A549 (cell line): ENCODE data around the gene ELK1. TPM values are rescaled to one million over a fixed set of nuclear protein-coding genes. Genes with fewer than 3 reads are reported as not detected.

Experiments used
- ATAC-seq, 2 experiments: fragments of 200-7000 bp in 1 of 2; fragments of >200 bp in 1 of 2; cut with Nextera tagmentation in 1 of 2; cut with Tn5 transposase in 1 of 2; 3 replicates each; pipeline versions ENCODE4 v1.8.0 to v1.9.1; 2018 to 2020; ENCODE audit warnings: mild to moderate bottlenecking in 1 of 2, moderate library complexity in 1 of 2
- CTCF ChIA-PET: fragments of 300-600 bp; sonication (Branson Sonifier 250); formaldehyde crosslinking; extraction: SDS; loops from one replicate; lab custom pipeline; 2021; ENCODE audit warnings: antibody characterized with exemption, inconsistent platforms; lab: Yijun Ruan, JAX
- POLR2A ChIA-PET: fragments of 350-600 bp; formaldehyde crosslinking; extraction: SDS; loops from one replicate; lab custom pipeline; 2021; ENCODE audit warnings: antibody characterized with exemption, inconsistent platforms; lab: Yijun Ruan, JAX
- DNase-seq, 2 experiments: peaks; one replicate each; pipeline versions ENCODE4 v3.0.0 to v3.0.0-alpha.2; 2011 to 2016; ENCODE audit warnings: low read depth in 1 of 2, low spot score in 1 of 2
- FAIRE-seq: peaks from 2 replicates; lab custom pipeline; 2011; peaks lifted over from hg19 to GRCh38; lab: Jason Lieb, UNC
- H3K27ac ChIP-seq, 2 experiments: fragments of >200 bp; sonication (Bioruptor Twin); formaldehyde crosslinking; 3 replicates each; pipeline ENCODE4 v1.5.1; 2016 to 2017
- H3K4me1 ChIP-seq: fragments of >200 bp; sonication (Bioruptor Twin); formaldehyde crosslinking; 3 replicates; pipeline ENCODE4 v1.6.1; 2016
- H3K4me2 ChIP-seq: fragments of >200 bp; sonication (Bioruptor Twin); formaldehyde crosslinking; 3 replicates; pipeline ENCODE4 v1.6.1; 2016
- H3K4me3 ChIP-seq: fragments of >200 bp; sonication (Bioruptor Twin); formaldehyde crosslinking; 3 replicates; pipeline ENCODE4 v1.5.1; 2016
- H3K9me3 ChIP-seq: fragments of >200 bp; sonication (Bioruptor Twin); formaldehyde crosslinking; 3 replicates; pipeline ENCODE4 v1.6.1; 2016
- ATOH8 ChIP-seq: fragments of 250-450 bp; sonication (Bioruptor Pico); IDR thresholded peaks from 2 replicates; pipeline ENCODE4 v1.5.0; 2020; ENCODE audit warnings: low read depth, mild to moderate bottlenecking, moderate library complexity
- CBX2 ChIP-seq: fragments of 200-600 bp; sonication (generic); IDR thresholded peaks from 2 replicates; pipeline ENCODE4 v1.6.1; 2016; ENCODE audit warnings: low read depth, mild to moderate bottlenecking, borderline replicate concordance
- CEBPB ChIP-seq, 2 experiments: fragments of >200 bp in 1 of 2; sonication (Bioruptor Twin) in 1 of 2; formaldehyde crosslinking in 1 of 2; IDR thresholded peaks; 2 replicates each; pipeline ENCODE4 v1.6.1; 2012 to 2016
- CTCF ChIP-seq: fragments of >200 bp; sonication (Bioruptor Twin); formaldehyde crosslinking; IDR thresholded peaks from 3 replicates; pipeline ENCODE4 v1.5.1; 2016
- ESRRA ChIP-seq: fragments of 150-350 bp; IDR thresholded peaks from 2 replicates; pipeline ENCODE4 v1.6.1; 2014; ENCODE audit warnings: mild to moderate bottlenecking, low read length, borderline replicate concordance
- FOSL2 ChIP-seq, 2 experiments: fragments of 450-650 bp in 1 of 2; fragments of >200 bp in 1 of 2; sonication (Bioruptor Twin) in 1 of 2; formaldehyde crosslinking; IDR thresholded peaks; 2 replicates each; pipeline versions ENCODE4 v1.5.0 to v1.6.1; 2016 to 2020; ENCODE audit warnings: mild to moderate bottlenecking in 1 of 2, moderate library complexity in 1 of 2
- GATA3 ChIP-seq: IDR thresholded peaks from 2 replicates; pipeline ENCODE4 v1.6.1; 2012; ENCODE audit warnings: borderline replicate concordance
- HDAC2 ChIP-seq: fragments of 200-600 bp; sonication (generic); IDR thresholded peaks from 2 replicates; pipeline ENCODE4 v1.6.1; 2016
- HEYL ChIP-seq: fragments of 250-450 bp; sonication (Bioruptor Pico); IDR thresholded peaks from 2 replicates; pipeline ENCODE4 v1.8.0; 2021; ENCODE audit warnings: mild to moderate bottlenecking, moderate library complexity
- HOXB5 ChIP-seq: fragments of 250-450 bp; sonication (Bioruptor Pico); IDR thresholded peaks from 2 replicates; pipeline ENCODE4 v1.5.0; 2020; ENCODE audit warnings: mild to moderate bottlenecking, moderate library complexity
- JUN ChIP-seq, 2 experiments: fragments of >200 bp; sonication (Bioruptor Twin); formaldehyde crosslinking; IDR thresholded peaks; 2 replicates in 1 of 2; 3 replicates in 1 of 2; pipeline ENCODE4 v1.6.1; 2016 to 2017
- KDM1A ChIP-seq: fragments of 200-600 bp; sonication (generic); IDR thresholded peaks from 2 replicates; pipeline ENCODE4 v1.6.1; 2016; ENCODE audit warnings: low read depth, mild to moderate bottlenecking
- KDM5A ChIP-seq: fragments of 200-600 bp; sonication (generic); IDR thresholded peaks from 2 replicates; pipeline ENCODE4 v1.6.1; 2016; ENCODE audit warnings: antibody characterized with exemption, mild to moderate bottlenecking
- NPAS2 ChIP-seq: fragments of 250-450 bp; sonication (Bioruptor Pico); IDR thresholded peaks from 2 replicates; pipeline ENCODE4 v1.8.0; 2022; ENCODE audit warnings: mild to moderate bottlenecking, moderate library complexity, borderline replicate concordance
- NR3C1 ChIP-seq: fragments of >200 bp; sonication (Bioruptor Twin); formaldehyde crosslinking; IDR thresholded peaks from 3 replicates; pipeline ENCODE4 v1.6.1; 2017
- PHF8 ChIP-seq: fragments of 200-600 bp; sonication (generic); IDR thresholded peaks from 2 replicates; pipeline ENCODE4 v1.6.1; 2016; ENCODE audit warnings: low read depth, mild to moderate bottlenecking, antibody characterized with exemption, moderate library complexity, borderline replicate concordance
- POLR2A ChIP-seq: IDR thresholded peaks from 2 replicates; pipeline ENCODE4 v1.6.1; 2012; ENCODE audit warnings: mild to moderate bottlenecking, low read length
- POLR2AphosphoS2 ChIP-seq: conservative IDR thresholded peaks from 2 replicates; pipeline ENCODE4 v1.6.1; 2012; ENCODE audit warnings: low read length, improper control_type of control experiment, inconsistent platforms
- RAD21 ChIP-seq, 2 experiments: fragments of >200 bp in 1 of 2; sonication (Bioruptor Twin) in 1 of 2; formaldehyde crosslinking in 1 of 2; IDR thresholded peaks in 1 of 2; conservative IDR thresholded peaks in 1 of 2; 2 replicates in 1 of 2; 3 replicates in 1 of 2; pipeline ENCODE4 v1.6.1; 2012 to 2018; ENCODE audit warnings: inconsistent platforms in 1 of 2
- SMC3 ChIP-seq: fragments of >200 bp; sonication (Bioruptor Twin); formaldehyde crosslinking; IDR thresholded peaks from 3 replicates; pipeline ENCODE4 v1.6.1; 2018; ENCODE audit warnings: inconsistent platforms
- TFCP2L1 ChIP-seq: fragments of 250-450 bp; sonication (Bioruptor Pico); IDR thresholded peaks from 2 replicates; pipeline ENCODE4 v1.5.0; 2021; ENCODE audit warnings: mild to moderate bottlenecking
- USF2 ChIP-seq: fragments of 450-650 bp; IDR thresholded peaks from 2 replicates; pipeline ENCODE4 v1.6.1; 2014; ENCODE audit warnings: antibody characterized with exemption
- ZNF302 ChIP-seq: fragments of 250-450 bp; sonication (Bioruptor Pico); IDR thresholded peaks from 2 replicates; pipeline ENCODE4 v1.9.0; 2021; ENCODE audit warnings: inconsistent platforms, mild to moderate bottlenecking, moderate library complexity
- WGBS: methylation state at CpG from one replicate; pipeline ENCODE4 v1.1.6; 2017; ENCODE audit errors: missing lambda C conversion rate; 5-methylcytosine and 5-hydroxymethylcytosine counted together
- polyA plus RNA-seq, 4 experiments: library from polyadenylated mRNA; depleted of rRNA in 3 of 4; stranded (reverse); fragments of >200 nt; fragmentation: RNase III in 1 of 4; extraction: RNeasy Plus Mini Kit Qiagen cat#74134 plus additional on column Dnase treatment in 1 of 4; gene quantifications; 2 replicates in 3 of 4; 3 replicates in 1 of 4; pipeline ENCODE4 v1.2.3, GENCODE V29; 2011 to 2017
- TF ChIP-seq, protein P1 (sequence below): fragments of 250-450 bp; sonication (Bioruptor Pico); IDR thresholded peaks from 2 replicates; pipeline ENCODE4 v1.5.0; 2021; ENCODE audit warnings: mild to moderate bottlenecking, moderate library complexity, borderline replicate concordance

ELK1 gene
- polyA plus RNA-seq, 2 of the 4 experiments (the other 2 are of a cell fraction): 14.6 to 23.5 TPM

DNA sequence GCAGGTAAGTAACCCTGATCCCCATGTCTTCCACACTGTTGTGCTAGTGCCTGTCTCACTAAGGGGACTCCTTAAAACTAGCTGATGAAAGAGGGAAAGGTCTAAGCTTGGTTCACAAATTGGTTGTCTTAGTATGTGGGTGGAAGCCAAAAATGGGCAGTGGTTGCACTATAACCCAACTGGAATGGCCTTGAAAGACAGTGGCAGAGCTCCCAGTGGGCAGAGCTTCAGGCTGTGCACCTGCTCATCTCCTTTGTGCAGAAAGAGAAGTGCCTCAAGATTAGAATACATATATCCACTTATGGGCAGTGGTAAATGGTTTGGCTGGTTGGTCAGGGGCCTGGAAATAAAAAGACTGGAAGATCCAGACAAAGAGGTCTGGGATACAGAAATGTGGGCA is 37.9 kb downstream of the ELK1 start:
- FAIRE-seq: no peak
- no peak for DNase-seq
- H3K4me3 ChIP-seq: no peak overlapping the region
- no peaks in the 10 kb centered on the region for H3K9me3 ChIP-seq
- no peaks in the 10 kb centered on the region for H3K4me1 ChIP-seq
- H3K4me2 ChIP-seq: no peak overlapping the region
- ChIA-PET CTCF (interaction anchor here (0.7 kb wide), 2 partner anchors 32 to 72 kb away, joined by 3 read pairs; no protein-coding TSS in a partner anchor), POLR2A (no interaction called here)
- no peak overlapping the region for H3K27ac ChIP-seq
- no peak for ATAC-seq
- TF ChIP-seq KDM1A (no peak), NR3C1 (no peak), ZNF302 (no peak), KDM5A (no peak), FOSL2 (IDR thresholded peaks at IDR 0.05) (no peak), FOSL2 (CRISPR knock-in tag; IDR thresholded peaks at IDR 0.05) (no peak), USF2 (no peak), SMC3 (no peak), JUN (IDR thresholded peaks at IDR 0.05) (no peak), POLR2A (no peak), PHF8 (no peak), CTCF (no peak), CBX2 (no peak), NPAS2 (no peak), RAD21 (conservative IDR thresholded peaks at IDR 0.05 in 1 of 2, IDR thresholded peaks at IDR 0.05 in 1 of 2) (no peak), ATOH8 (no peak)

DNA sequence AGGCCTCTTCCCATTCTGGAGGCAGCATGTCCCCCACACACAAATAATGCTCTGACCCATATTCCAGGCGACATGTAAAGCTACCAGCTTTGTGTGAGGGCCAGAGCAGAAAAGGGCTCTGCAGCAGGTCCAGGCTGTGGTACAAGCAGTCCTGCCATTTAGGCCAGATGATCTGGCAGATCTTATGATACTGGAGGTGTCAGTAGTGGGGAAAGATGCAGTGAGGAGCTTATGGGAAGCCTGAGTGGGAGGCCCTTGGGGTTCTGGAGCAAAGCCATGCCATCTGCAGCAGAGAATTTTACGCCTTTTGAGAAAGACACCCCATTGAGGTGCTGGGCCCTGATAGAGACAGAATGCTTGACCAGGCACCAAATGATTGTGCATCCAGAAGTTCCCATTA is 38.4 kb downstream of the ELK1 start:
- TF ChIP-seq KDM5A: no peak
- no peak for TF ChIP-seq HDAC2
- TF ChIP-seq, protein P1, sequence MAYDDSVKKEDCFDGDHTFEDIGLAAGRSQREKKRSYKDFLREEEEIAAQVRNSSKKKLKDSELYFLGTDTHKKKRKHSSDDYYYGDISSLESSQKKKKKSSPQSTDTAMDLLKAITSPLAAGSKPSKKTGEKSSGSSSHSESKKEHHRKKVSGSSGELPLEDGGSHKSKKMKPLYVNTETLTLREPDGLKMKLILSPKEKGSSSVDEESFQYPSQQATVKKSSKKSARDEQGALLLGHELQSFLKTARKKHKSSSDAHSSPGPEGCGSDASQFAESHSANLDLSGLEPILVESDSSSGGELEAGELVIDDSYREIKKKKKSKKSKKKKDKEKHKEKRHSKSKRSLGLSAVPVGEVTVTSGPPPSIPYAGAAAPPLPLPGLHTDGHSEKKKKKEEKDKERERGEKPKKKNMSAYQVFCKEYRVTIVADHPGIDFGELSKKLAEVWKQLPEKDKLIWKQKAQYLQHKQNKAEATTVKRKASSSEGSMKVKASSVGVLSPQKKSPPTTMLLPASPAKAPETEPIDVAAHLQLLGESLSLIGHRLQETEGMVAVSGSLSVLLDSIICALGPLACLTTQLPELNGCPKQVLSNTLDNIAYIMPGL (CRISPR knock-in tag): no peak
- no peak for TF ChIP-seq NPAS2
- no peak for TF ChIP-seq CTCF
- no peak for TF ChIP-seq KDM1A
- no peak for TF ChIP-seq CEBPB (IDR thresholded peaks at IDR 0.05)
- TF ChIP-seq GATA3: no peak
- TF ChIP-seq POLR2AphosphoS2: no peak
- no peak for TF ChIP-seq HOXB5 (CRISPR knock-in tag)
- no peak for TF ChIP-seq HEYL (CRISPR knock-in tag)
- no peak for TF ChIP-seq ESRRA
- TF ChIP-seq PHF8: no peak
- no peak for TF ChIP-seq TFCP2L1 (CRISPR knock-in tag)
- Histone ChIP-seq H3K4me1 (no peaks in the 10 kb centered on the region), H3K27ac (no peak overlapping the region), H3K4me3 (no peak overlapping the region), H3K4me2 (no peak overlapping the region), H3K9me3 (no peaks in the 10 kb centered on the region)
- WGBS: 57% methylated on average over 1 of the region's 2 CpGs
- FAIRE-seq: no peak
- POLR2A ChIA-PET: no interaction called here
- CTCF ChIA-PET: interaction anchor here (0.7 kb wide), 2 partner anchors 32 to 71 kb away, joined by 3 read pairs; no protein-coding TSS in a partner anchor
- ATAC-seq: no peak
- no peak for DNase-seq
